Spleen (tissue), 11 donors: ENCODE measurements around the gene RFNG. TPM values are rescaled to one million over a fixed set of nuclear protein-coding genes. Genes with fewer than 3 reads are reported as not detected.

Experiments
- DNase-seq: peaks from one replicate; pipeline ENCODE4 v3.0.0-alpha.2; 2020
- H3K27ac ChIP-seq, 8 donors: fragments of 200-600 bp; sonication (generic) in 7 of 8; 1 replicate in 4 of 8; 2 replicates in 4 of 8; pipeline versions ENCODE4 v1.5.0 to v1.8.0; 2016 to 2021; ENCODE audit warnings: inconsistent platforms in 4 of 8, mild to moderate bottlenecking in 4 of 8, moderate library complexity in 1 of 8
- H3K27me3 ChIP-seq, 7 donors: fragments of 200-600 bp; sonication (generic) in 6 of 7; replicated peaks in 1 of 7; 1 replicate in 4 of 7; 2 replicates in 3 of 7; pipeline versions ENCODE4 v1.5.0 to v1.8.0; 2016 to 2021; ENCODE audit warnings: inconsistent platforms in 3 of 7, mild to moderate bottlenecking in 1 of 7
- H3K36me3 ChIP-seq, 6 donors: fragments of 200-600 bp; sonication (generic) in 5 of 6; 1 replicate in 4 of 6; 2 replicates in 2 of 6; pipeline versions ENCODE4 v1.5.0 to v1.8.0; 2016 to 2021; ENCODE audit warnings: inconsistent platforms in 2 of 6
- H3K4me1 ChIP-seq, 6 donors: fragments of 200-600 bp; sonication (generic) in 5 of 6; 1 replicate in 3 of 6; 2 replicates in 3 of 6; pipeline versions ENCODE4 v1.5.0 to v1.8.0; 2016 to 2021; ENCODE audit warnings: inconsistent platforms in 3 of 6
- H3K4me3 ChIP-seq, 8 donors: fragments of 200-600 bp; sonication (generic) in 7 of 8; 1 replicate in 4 of 8; 2 replicates in 4 of 8; pipeline versions ENCODE4 v1.5.0 to v1.8.0; 2016 to 2021; ENCODE audit warnings: inconsistent platforms in 4 of 8, mild to moderate bottlenecking in 4 of 8, moderate library complexity in 2 of 8
- H3K9me3 ChIP-seq, 8 donors: fragments of 200-600 bp; sonication (generic) in 7 of 8; 1 replicate in 4 of 8; 2 replicates in 4 of 8; pipeline versions ENCODE4 v1.5.0 to v1.8.0; 2016 to 2021; ENCODE audit warnings: inconsistent platforms in 4 of 8
- CTCF ChIP-seq, 11 experiments: fragments of 200-600 bp in 7 of 11; fragments of 450-650 bp in 4 of 11; sonication (generic) in 4 of 11; IDR thresholded peaks in 8 of 11; conservative IDR thresholded peaks in 3 of 11; 1 replicate in 7 of 11; 2 replicates in 4 of 11; pipeline versions ENCODE4 v1.4.0 to v1.8.0; 2016 to 2021; ENCODE audit warnings: antibody characterized with exemption in 11 of 11, inconsistent platforms in 4 of 11, mild to moderate bottlenecking in 1 of 11
- POLR2A ChIP-seq, 3 donors: fragments of 450-650 bp; IDR thresholded peaks; one replicate each; pipeline ENCODE4 v1.5.1; 2017; ENCODE audit warnings: antibody characterized with exemption in 3 of 3, mild to moderate bottlenecking in 1 of 3
- POLR2AphosphoS5 ChIP-seq, 3 donors: sonication (generic); formaldehyde crosslinking; IDR thresholded peaks; one replicate each; pipeline ENCODE4 v1.5.1; 2017; ENCODE audit warnings: antibody characterized with exemption in 3 of 3
- WGBS, 5 donors: extraction: QIAGEN DNeasy Blood & Tissue Kit in 3 of 5; methylation state at CpG; one replicate each; pipeline versions ENCODE4 v1.1.5 to v1.1.7; 2013 to 2018; 5-methylcytosine and 5-hydroxymethylcytosine counted together
- intact Hi-C: fragments of 100-400 bp; cut with DNase I; formaldehyde crosslinking; loops from one replicate; pipeline ENCODE4 v1.15.0; 2023; ENCODE audit warnings: low total_unique reads
- polyA plus RNA-seq, 3 donors: library from polyadenylated mRNA; stranded (reverse); fragments of 200-250 nt; gene quantifications; one replicate each; pipeline ENCODE4 v1.2.1, GENCODE V29; 2013
- total RNA-seq, 7 donors: library from RNA; depleted of rRNA in 3 of 7; stranded (reverse); fragments of >200 nt in 3 of 7; fragmentation: NEBNext Ultra II Directional in 4 of 7; extraction: Animal tissue kit (Norgen Biotek cat#: 25700) in 4 of 7; gene quantifications; one replicate each; pipeline versions ENCODE4 v1.1.0 to v1.2.1, GENCODE V29; 2016 to 2021
- donor health status: healthy with polysubstance abuse.
- donor health status: DM: no; HTN: no; CAD: no; lungs with moderate emphysema.
- donor health status: DM: no; HTN: no; CAD: no.
- donor health status: Bipolar disorder and iron deficiency.
- donor health status: healthy.
- donor health status: DM: no; HTN: no; CAD: no.
- donor health status: DM: yes; HTN: yes; CAD: no.

Gene RFNG
- total and polyA plus RNA-seq, 10 donors = 21.4 to 42.3 (median 27.2) TPM

DNA sequence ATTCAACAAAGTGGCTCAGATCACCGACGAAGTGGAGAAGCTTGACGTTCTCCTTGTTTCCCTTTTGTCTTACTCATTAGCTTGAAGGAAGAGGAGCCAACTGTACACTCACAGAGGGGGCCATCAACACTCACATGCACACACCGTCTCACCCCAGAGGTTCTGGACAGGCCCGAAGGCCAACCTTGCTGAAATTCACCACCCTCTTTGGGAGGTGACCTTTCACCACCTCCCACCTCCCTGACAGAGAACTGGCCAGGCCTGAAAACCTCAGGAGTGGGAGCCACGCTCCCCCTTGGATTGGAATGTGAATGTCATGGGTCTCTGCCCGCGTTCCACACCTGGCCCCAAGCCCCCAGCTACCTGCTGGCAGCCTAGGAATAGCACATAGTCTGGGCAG is 16.1 kb downstream of the RFNG start:
- Histone ChIP-seq H3K9me3 (no peaks in the 10 kb centered on the region), H3K36me3 (peaks cover 0 to 12% (median 0%) of the 10 kb centered on the region in 6 donors), H3K4me3 (no peak overlapping the region), H3K4me1 (peaks cover 9 to 59% (median 37%) of the 10 kb centered on the region in 6 donors), H3K27me3 (peaks cover 0 to 19% (median 7%) of the 10 kb centered on the region in 7 donors), H3K27ac (no peak overlapping the region)
- TF ChIP-seq CTCF (IDR thresholded peaks at IDR 0.05 in 8 of 11, conservative IDR thresholded peaks at IDR 0.05 in 3 of 11) = no peak
- no peak for TF ChIP-seq POLR2A (IDR thresholded peaks at IDR 0.05)
- TF ChIP-seq POLR2AphosphoS5 (IDR thresholded peaks at IDR 0.05) = no peak
- WGBS, 5 donors = 83 to 96% (median 93%) methylated on average over 7 to 8 of the region's 8 CpGs
- DNase-seq = no peak
- intact Hi-C loops = no loop called here

DNA sequence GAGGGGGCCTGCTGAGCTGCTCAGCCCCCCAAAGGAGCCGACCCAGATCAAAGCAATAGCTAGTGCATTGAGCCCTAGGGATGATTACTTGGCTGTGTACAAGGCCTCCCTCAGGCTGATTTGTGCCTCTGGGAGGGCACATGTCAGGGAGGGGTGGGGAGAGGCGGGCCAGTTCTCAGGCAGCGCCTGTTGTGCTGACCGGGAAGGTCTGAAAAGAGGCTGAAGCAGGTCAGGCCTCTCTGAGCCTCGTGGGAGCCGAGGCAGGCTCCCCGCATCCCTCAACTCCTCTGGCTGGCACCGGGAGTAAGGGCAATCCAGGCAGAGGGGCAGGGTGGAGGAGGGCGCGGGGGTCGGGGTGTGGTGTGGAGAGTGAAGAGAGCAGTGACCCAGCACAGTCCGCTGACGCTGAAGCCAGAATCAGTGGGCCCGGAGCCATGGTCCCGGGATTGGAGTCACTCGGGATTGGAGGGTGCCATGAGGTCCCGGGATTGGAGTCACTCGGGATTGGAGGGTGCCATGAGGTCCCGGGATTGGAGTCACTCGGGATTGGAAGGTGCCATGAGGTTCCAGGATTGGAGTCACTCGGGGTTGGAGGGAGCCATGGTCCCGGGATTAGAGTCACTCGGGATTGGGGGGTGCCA is 17.1 kb downstream of the RFNG start:
- H3K4me1 ChIP-seq = peaks cover 16 to 69% (median 47%) of the 10 kb centered on the region in 6 donors
- WGBS, 5 donors = 85 to 95% (median 93%) methylated on average over 22 to 23 of the region's 23 CpGs
- TF ChIP-seq POLR2AphosphoS5 (IDR thresholded peaks at IDR 0.05) (no peak), POLR2A (IDR thresholded peaks at IDR 0.05) (no peak), CTCF (IDR thresholded peaks at IDR 0.05 in 8 of 11, conservative IDR thresholded peaks at IDR 0.05 in 3 of 11) (no peak)
- peaks cover 0 to 24% (median 7%) of the 10 kb centered on the region in 7 donors for H3K27me3 ChIP-seq
- no peak overlapping the region for H3K4me3 ChIP-seq
- peaks cover 0 to 14% (median 0%) of the 10 kb centered on the region in 6 donors for H3K36me3 ChIP-seq
- no peak overlapping the region for H3K27ac ChIP-seq
- no peaks in the 10 kb centered on the region for H3K9me3 ChIP-seq
- no peak for DNase-seq
- intact Hi-C loops = no loop called here

GRCh38 chr17:82033359-82034085 is 18.1 kb downstream of the RFNG start:
- Histone ChIP-seq H3K27ac (no peak overlapping the region), H3K36me3 (peaks cover 0 to 23% (median 0%) of the 10 kb centered on the region in 6 donors), H3K9me3 (no peaks in the 10 kb centered on the region), H3K4me1 (peaks cover 16 to 64% (median 44%) of the 10 kb centered on the region in 6 donors), H3K4me3 (no peak overlapping the region), H3K27me3 (peaks cover 0 to 24% (median 7%) of the 10 kb centered on the region in 7 donors)
- 92 to 96% (median 94%) methylated on average over 19 to 38 of the region's 38 CpGs for WGBS, 5 donors
- intact Hi-C loops = loop anchor here (2.0 kb wide), 1 partner anchor 121 kb away; no protein-coding TSS in a partner anchor
- DNase-seq = no peak
- TF ChIP-seq CTCF (IDR thresholded peaks at IDR 0.05 in 8 of 11, conservative IDR thresholded peaks at IDR 0.05 in 3 of 11) = no peak
- TF ChIP-seq POLR2AphosphoS5 (IDR thresholded peaks at IDR 0.05) = peak in 1 of 3 donors; percentile 9
